Metanephros (tissue), 1 donor: ENCODE measurements around the gene PCNT. TPM values are rescaled to one million over a fixed set of nuclear protein-coding genes. Genes with fewer than 3 reads are reported as not detected.

Experiments used
- total RNA-seq: library from RNA; depleted of rRNA; stranded (reverse); fragments of >200 nt; gene quantifications from one replicate; pipeline ENCODE4 v1.2.3, GENCODE V29; 2014

PCNT gene
- total RNA-seq, result 80.9 TPM

GRCh38 chr21:46323710-46324389 is at the start of gene PCNT, which contains the start of gene C21orf58:
TSS of gene PCNT (plus strand) at chr21:46324156. CDS start at chr21:46324229, 73 bp downstream.
TSS of gene C21orf58 (minus strand) at chr21:46323870. CDS start at chr21:46322738, 1,132 bp downstream.

GRCh38 chr21:46285206-46285661 is 38.7 kb upstream of the PCNT start, which contains the start of gene MCM3AP:
TSS of gene MCM3AP (minus strand) at chr21:46285611. CDS start at chr21:46285286, 325 bp downstream.

GRCh38 chr21:46285761-46286647 is 38.0 kb upstream of the PCNT start, which contains the start of gene YBEY:
TSS of gene YBEY (plus strand) at chr21:46286342. CDS start at chr21:46286914, 572 bp downstream.

GRCh38 chr21:46458315-46459023 is 134.5 kb downstream of the PCNT start, which contains the start of gene DIP2A:
TSS of gene DIP2A (plus strand) at chr21:46458891. CDS start at chr21:46459132, 241 bp downstream.

Other genes with a start within 250 kb of the PCNT start
- gene COL6A2, start 226.0 kb upstream of the PCNT start, total RNA-seq, result 515 TPM
- gene FTCD, start 168.6 kb upstream of the PCNT start, total RNA-seq, result 23.6 TPM
- 12.6 TPM for gene SPATC1L, start 139.7 kb upstream of the PCNT start, total RNA-seq
- 34.7 TPM for gene LSS, start 95.4 kb upstream of the PCNT start, total RNA-seq
- gene MCM3AP, start 38.5 kb upstream of the PCNT start, total RNA-seq, result 124 TPM
- gene YBEY, start 37.8 kb upstream of the PCNT start, total RNA-seq, result 18.6 TPM
- gene C21orf58, start 286 bp upstream of the PCNT start, total RNA-seq, result 10.9 TPM
- gene DIP2A, start 134.7 kb downstream of the PCNT start, total RNA-seq, result 51.3 TPM